ENCODE results near the gene NT5C. TPM values are rescaled to one million over a fixed set of nuclear protein-coding genes. Genes with fewer than 3 reads are reported as not detected.

NT5C gene
- total RNA-seq, 1 experiment from 2014 or later, result 135 TPM

DNA sequence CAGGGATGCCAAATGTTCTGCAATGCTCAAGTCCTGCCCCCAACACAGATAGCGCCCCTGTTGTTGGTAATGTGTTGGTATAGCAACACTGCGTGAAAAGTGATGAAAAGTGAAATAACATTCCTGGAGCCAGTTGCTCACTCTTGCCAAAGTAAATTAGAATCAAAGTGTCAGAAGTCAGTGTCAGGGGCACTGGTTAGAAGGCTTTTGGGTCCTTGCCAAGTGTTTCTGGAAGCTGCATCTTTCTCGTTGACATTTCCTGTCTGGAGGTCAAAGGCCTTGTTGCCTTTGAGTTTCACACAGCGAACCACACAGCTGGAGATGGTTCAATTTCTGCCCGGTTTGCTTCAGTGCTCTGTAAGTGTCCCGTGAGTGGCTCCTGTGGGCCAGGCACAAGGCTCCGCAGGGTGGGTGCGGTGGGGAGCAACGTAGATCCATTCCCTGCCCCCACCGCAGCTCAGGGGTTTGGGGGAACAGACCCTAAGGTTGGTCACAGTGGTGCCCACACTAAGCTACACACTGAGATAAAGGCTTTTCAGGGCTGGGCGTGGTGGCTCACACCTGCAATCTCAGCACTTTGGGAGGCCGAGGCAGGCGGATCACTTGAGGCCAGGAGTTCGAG is 47.4 kb downstream of the NT5C start:
- in situ Hi-C loops (cut with HindIII; ENCODE audit: low pct_unique_long_range_greater_than_20kb, low sequenced_read_pairs), result no loop called here
- peak; percentile 87 for DNase-seq (ENCODE audit: low read depth)

DNA sequence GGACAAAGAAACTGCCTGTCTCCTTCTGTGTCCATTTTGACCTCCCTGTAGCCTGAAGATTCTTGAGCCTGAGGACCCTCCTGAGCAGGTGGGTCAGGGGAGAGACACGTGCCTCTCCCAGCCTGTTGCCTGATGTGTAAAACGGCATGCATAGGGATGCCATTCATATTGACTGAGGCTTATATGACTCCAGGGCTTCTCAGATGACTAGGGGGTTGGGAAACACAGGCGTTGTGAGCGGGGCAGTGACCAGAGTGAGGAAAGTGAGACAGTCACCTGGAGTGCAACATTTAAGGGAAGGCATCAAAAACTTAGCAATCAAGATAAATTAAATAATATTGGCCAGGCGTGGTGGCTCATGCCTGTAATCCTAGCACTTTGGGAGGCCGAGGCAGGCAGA is 48.9 kb downstream of the NT5C start:
- no peak for DNase-seq (ENCODE audit: low read depth)
- in situ Hi-C loops (cut with HindIII; ENCODE audit: low pct_unique_long_range_greater_than_20kb, low sequenced_read_pairs), result no loop called here

DNA sequence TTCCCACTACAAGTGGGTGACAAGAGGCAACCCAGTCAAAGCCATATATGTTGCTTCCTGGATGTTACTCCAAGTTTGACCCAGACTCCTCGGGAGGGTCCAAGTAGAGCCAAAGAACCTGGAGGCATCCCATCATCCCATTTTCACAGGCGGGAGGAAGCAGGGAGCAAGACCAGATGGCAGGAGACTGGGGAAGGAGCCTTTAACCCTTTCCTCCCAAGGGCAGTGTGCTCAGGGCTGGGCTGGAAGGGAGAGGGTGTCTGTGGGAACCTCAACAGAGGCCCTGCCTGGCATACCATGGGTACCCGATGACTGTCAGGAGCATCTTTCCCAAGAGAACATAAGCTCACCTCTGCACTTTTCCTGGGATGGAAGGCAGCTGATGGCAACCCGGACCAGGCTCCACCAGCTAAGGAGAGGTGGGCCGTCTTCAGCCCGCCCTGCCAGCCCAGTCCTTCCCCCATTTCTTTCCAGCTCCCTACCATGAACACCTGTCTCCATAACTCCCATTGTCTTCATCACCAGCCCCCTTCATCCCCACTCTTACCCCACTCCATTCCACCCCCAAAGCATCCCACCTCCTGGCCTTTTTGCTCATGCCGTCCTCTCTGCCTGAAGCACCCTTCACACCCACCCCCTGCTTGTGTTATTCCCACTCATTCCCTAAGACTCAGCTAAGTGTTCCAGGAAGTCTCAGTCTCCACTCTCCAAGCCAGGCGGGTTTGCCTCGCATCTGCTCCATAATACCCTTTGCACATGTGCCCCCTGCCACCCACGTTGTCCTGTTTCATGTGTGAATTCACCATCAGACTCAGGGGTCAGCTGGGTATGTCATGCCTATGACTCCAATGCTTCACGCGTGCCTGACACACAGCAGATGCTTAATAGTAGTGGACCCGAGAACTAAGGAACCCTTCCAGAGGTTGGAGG is 49.7 kb downstream of the NT5C start:
- in situ Hi-C loops (cut with HindIII; ENCODE audit: low pct_unique_long_range_greater_than_20kb, low sequenced_read_pairs), result no loop called here
- no peak for DNase-seq (ENCODE audit: low read depth)

Other genes starting within 250 kb of the NT5C start
- gene FADS6, start 238.1 kb downstream of the NT5C start, total RNA-seq (2014; rRNA removed; shearing (Covaris generic); ENCODE audit: low replicate concordance), result not detected in 2 replicates
- not detected in 2 replicates for gene USH1G, start 208.5 kb downstream of the NT5C start, total RNA-seq (2014; rRNA removed; shearing (Covaris generic); ENCODE audit: low replicate concordance)
- gene OTOP2, start 207.5 kb downstream of the NT5C start, total RNA-seq (2014; rRNA removed; shearing (Covaris generic); ENCODE audit: low replicate concordance), result not detected in 2 replicates
- not detected in 2 replicates for gene OTOP3, start 195.8 kb downstream of the NT5C start, total RNA-seq (2014; rRNA removed; shearing (Covaris generic); ENCODE audit: low replicate concordance)
- 0.10 TPM in 1 of 2 replicates, not detected in the other for gene HID1, start 159.0 kb downstream of the NT5C start, total RNA-seq (2014; rRNA removed; shearing (Covaris generic); ENCODE audit: low replicate concordance)
- gene CDR2L, start 144.1 kb downstream of the NT5C start, total RNA-seq (2014; rRNA removed; shearing (Covaris generic); ENCODE audit: low replicate concordance), result 32.7 and 33.6 TPM in 2 replicates
- gene MRPL58, start 119.1 kb downstream of the NT5C start, total RNA-seq (2014; rRNA removed; shearing (Covaris generic); ENCODE audit: low replicate concordance), result 58.8 and 82.1 TPM in 2 replicates
- 289 and 430 TPM in 2 replicates for gene ATP5PD, start 84.8 kb downstream of the NT5C start, total RNA-seq (2014; rRNA removed; shearing (Covaris generic); ENCODE audit: low replicate concordance)
- 17.9 and 26.6 TPM in 2 replicates for gene KCTD2, start 84.5 kb downstream of the NT5C start, total RNA-seq (2014; rRNA removed; shearing (Covaris generic); ENCODE audit: low replicate concordance)
- 3.0 and 4.4 TPM in 2 replicates for gene SLC16A5, start 43.8 kb downstream of the NT5C start, total RNA-seq (2014; rRNA removed; shearing (Covaris generic); ENCODE audit: low replicate concordance)
- gene ARMC7, start 21.8 kb downstream of the NT5C start, total RNA-seq (2014; rRNA removed; shearing (Covaris generic); ENCODE audit: low replicate concordance), result 15.8 and 17.4 TPM in 2 replicates
- gene JPT1, start 22.8 kb upstream of the NT5C start, total RNA-seq (2014; rRNA removed; shearing (Covaris generic); ENCODE audit: low replicate concordance), result 276 and 299 TPM in 2 replicates
- gene SUMO2, start 51.2 kb upstream of the NT5C start, total RNA-seq (2014; rRNA removed; shearing (Covaris generic); ENCODE audit: low replicate concordance), result 157 and 161 TPM in 2 replicates
- gene NUP85, start 73.9 kb upstream of the NT5C start, total RNA-seq (2014; rRNA removed; shearing (Covaris generic); ENCODE audit: low replicate concordance), result 71.4 and 87.8 TPM in 2 replicates
- gene GGA3, start 129.9 kb upstream of the NT5C start, total RNA-seq (2014; rRNA removed; shearing (Covaris generic); ENCODE audit: low replicate concordance), result 8.7 and 14.0 TPM in 2 replicates
- gene MRPS7, start 130.1 kb upstream of the NT5C start, total RNA-seq (2014; rRNA removed; shearing (Covaris generic); ENCODE audit: low replicate concordance), result 93.0 and 129 TPM in 2 replicates
- gene MIF4GD, start 139.5 kb upstream of the NT5C start, total RNA-seq (2014; rRNA removed; shearing (Covaris generic); ENCODE audit: low replicate concordance), result 37.8 and 40.0 TPM in 2 replicates
- gene SLC25A19, start 157.7 kb upstream of the NT5C start, total RNA-seq (2014; rRNA removed; shearing (Covaris generic); ENCODE audit: low replicate concordance), result 6.3 and 16.5 TPM in 2 replicates

Measured in Caki2 (cell line).